ENCODE data around the gene ARHGDIG.

GRCh38 chr16:269061-269796 lies 11.2 kb upstream of the ARHGDIG start:
- TF ChIP-seq, protein P1, sequence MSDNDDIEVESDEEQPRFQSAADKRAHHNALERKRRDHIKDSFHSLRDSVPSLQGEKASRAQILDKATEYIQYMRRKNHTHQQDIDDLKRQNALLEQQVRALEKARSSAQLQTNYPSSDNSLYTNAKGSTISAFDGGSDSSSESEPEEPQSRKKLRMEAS (IDR thresholded peaks at IDR 0.05), result no peak
- TF ChIP-seq, protein P2, sequence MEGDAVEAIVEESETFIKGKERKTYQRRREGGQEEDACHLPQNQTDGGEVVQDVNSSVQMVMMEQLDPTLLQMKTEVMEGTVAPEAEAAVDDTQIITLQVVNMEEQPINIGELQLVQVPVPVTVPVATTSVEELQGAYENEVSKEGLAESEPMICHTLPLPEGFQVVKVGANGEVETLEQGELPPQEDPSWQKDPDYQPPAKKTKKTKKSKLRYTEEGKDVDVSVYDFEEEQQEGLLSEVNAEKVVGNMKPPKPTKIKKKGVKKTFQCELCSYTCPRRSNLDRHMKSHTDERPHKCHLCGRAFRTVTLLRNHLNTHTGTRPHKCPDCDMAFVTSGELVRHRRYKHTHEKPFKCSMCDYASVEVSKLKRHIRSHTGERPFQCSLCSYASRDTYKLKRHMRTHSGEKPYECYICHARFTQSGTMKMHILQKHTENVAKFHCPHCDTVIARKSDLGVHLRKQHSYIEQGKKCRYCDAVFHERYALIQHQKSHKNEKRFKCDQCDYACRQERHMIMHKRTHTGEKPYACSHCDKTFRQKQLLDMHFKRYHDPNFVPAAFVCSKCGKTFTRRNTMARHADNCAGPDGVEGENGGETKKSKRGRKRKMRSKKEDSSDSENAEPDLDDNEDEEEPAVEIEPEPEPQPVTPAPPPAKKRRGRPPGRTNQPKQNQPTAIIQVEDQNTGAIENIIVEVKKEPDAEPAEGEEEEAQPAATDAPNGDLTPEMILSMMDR (IDR thresholded peaks at IDR 0.05; ENCODE audit: low read depth, low read length, missing input control), result no peak
- TF ChIP-seq SP1 (IDR thresholded peaks at IDR 0.05) (no peak), EGR1 (IDR thresholded peaks at IDR 0.05; ENCODE audit: low read depth in 2 of 2) (no peak), RAD21 (IDR thresholded peaks at IDR 0.05) (no peak)

Measured in liver (tissue), 3 donors.